Myometrial cell (primary cell): ENCODE measurements around the gene PIPOX. TPM values are rescaled to one million over a fixed set of nuclear protein-coding genes. Genes with fewer than 3 reads are reported as not detected.

Source experiments
- total RNA-seq: library from RNA; depleted of rRNA; stranded (reverse); fragments of >200 nt; gene quantifications from 2 replicates; pipeline ENCODE4 v1.2.3, GENCODE V29; 2015

PIPOX gene
- not detected in 2 replicates for total RNA-seq

DNA sequence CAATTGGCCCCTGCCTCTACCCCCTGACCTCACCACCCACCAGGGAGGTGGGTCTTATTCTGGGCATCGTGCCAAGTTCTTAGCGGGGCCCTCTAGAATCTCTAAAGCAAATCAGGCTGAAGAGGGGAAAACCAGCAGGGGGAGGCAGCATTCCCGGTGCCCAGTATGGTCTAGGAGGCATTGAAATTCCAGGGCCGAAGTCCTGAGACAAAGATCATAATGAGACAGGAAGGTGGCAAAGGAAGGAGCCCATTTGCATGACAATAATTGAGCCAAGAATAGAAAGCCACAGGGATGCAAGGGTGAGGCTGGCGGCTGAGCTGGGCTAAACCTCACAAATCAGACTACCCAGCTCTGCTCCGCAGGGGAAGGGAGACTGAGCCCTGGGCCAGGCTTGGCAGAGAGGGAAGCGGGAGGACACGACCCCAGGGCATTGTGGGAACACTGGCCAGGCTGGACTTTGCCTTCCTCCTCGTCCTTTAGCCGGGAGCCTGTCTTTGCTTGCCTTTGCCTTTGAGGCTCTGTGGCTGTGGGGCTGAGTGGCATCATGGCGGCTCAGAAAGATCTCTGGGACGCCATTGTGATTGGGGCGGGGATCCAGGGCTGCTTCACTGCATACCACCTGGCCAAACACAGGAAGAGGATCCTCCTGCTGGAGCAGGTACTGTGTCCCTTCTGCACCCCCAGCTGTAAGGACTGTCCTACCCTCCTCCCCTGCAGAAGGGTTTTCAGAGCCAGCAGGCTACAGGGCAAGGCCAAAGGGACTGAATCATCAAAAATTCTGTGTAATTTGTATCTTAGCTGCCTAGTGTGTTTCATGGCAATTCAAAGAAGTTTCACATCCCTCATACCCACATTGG is at the start of gene PIPOX:
TSS of gene PIPOX (plus strand) at position 463 of the 860 bp plus-strand sequence. CDS start at position 548, 85 bp downstream.

GRCh38 chr17:29005936-29006511 is 36.9 kb upstream of the PIPOX start, which contains the start of gene SEZ6:
Gene SEZ6, minus strand, starts transcription at chr17:29006033. Its CDS starts 164 bp downstream, at chr17:29005869.

Other genes starting within 250 kb of the PIPOX start
- gene FAM222B, start 200.4 kb upstream of the PIPOX start, total RNA-seq = 4.8 and 6.6 TPM in 2 replicates
- 56.0 and 102 TPM in 2 replicates for gene ERAL1, start 188.1 kb upstream of the PIPOX start, total RNA-seq
- gene FLOT2, start 145.4 kb upstream of the PIPOX start, total RNA-seq = 60.4 and 66.9 TPM in 2 replicates
- 2.6 and 3.7 TPM in 2 replicates for gene DHRS13, start 140.1 kb upstream of the PIPOX start, total RNA-seq
- 14.0 and 17.0 TPM in 2 replicates for gene PHF12, start 91.6 kb upstream of the PIPOX start, total RNA-seq
- 1.2 TPM in 1 of 2 replicates, not detected in the other for gene SEZ6, start 37.1 kb upstream of the PIPOX start, total RNA-seq
- gene MYO18A, start 137.3 kb downstream of the PIPOX start, total RNA-seq = 39.2 and 57.1 TPM in 2 replicates
- gene CRYBA1, start 203.7 kb downstream of the PIPOX start, total RNA-seq = not detected in 2 replicates